OCI-LY3 (cell line): ENCODE measurements around the gene SH3BGRL3.

Source experiments
- H2AFZ ChIP-seq: fragments of 200-600, 300-600 bp; shearing (Covaris generic); 2 replicates; pipeline ENCODE4 v1.6.0; 2014; ENCODE audit warnings: antibody characterized with exemption, low read depth, low read length
- H3K27ac ChIP-seq: fragments of 200-600, 300-600 bp; sonication (generic); 2 replicates; pipeline ENCODE4 v1.5.1; 2014; ENCODE audit warnings: mild to moderate bottlenecking, low read length, moderate library complexity, mixed read lengths
- H3K27me3 ChIP-seq: fragments of 200-600, 300-600 bp; sonication (generic); 2 replicates; pipeline ENCODE4 v1.6.1; 2014; ENCODE audit warnings: low read depth, low read length, mixed read lengths
- H3K36me3 ChIP-seq: fragments of 200-600, 300-600 bp; sonication (generic); replicated peaks from 2 replicates; pipeline ENCODE3; 2014; ENCODE audit warnings: low read depth, low read length, mixed read lengths
- H3K4me1 ChIP-seq: fragments of 300-600, 200-600 bp; sonication (generic); 2 replicates; pipeline ENCODE4 v1.6.1; 2014; ENCODE audit warnings: low read length, mixed read lengths
- H3K4me2 ChIP-seq: fragments of 200-600, 300-600 bp; sonication (generic); 2 replicates; pipeline ENCODE4 v1.6.1; 2014; ENCODE audit warnings: low read length, mixed read lengths
- H3K4me3 ChIP-seq: fragments of 300-600, 200-600 bp; sonication (generic); 2 replicates; pipeline ENCODE4 v1.5.1; 2014; ENCODE audit warnings: antibody characterized with exemption, mild to moderate bottlenecking, low read length, moderate library complexity
- H3K79me2 ChIP-seq: fragments of 300-600, 200-600 bp; shearing (Covaris generic); 2 replicates; pipeline ENCODE4 v1.6.1; 2014; ENCODE audit warnings: mild to moderate bottlenecking, low read length, mixed read lengths
- H3K9ac ChIP-seq: fragments of 300-600, 200-600 bp; shearing (Covaris generic); 2 replicates; pipeline ENCODE4 v1.6.0; 2014; ENCODE audit warnings: mild to moderate bottlenecking, low read length, moderate library complexity
- H3K9me3 ChIP-seq: fragments of 200-600, 300-600 bp; shearing (Covaris generic); 2 replicates; pipeline ENCODE4 v1.6.1; 2014; ENCODE audit warnings: low read length, mixed read lengths; ENCODE audit not compliant: insufficient read depth
- H4K20me1 ChIP-seq: fragments of 200-600, 300-600 bp; sonication (generic); 2 replicates; pipeline ENCODE4 v1.6.1; 2016; ENCODE audit warnings: low read length, mixed read lengths; ENCODE audit not compliant: insufficient read depth
- EZH2phosphoT487 ChIP-seq: fragments of 200-600 bp; shearing (Covaris generic); IDR thresholded peaks from 2 replicates; pipeline ENCODE4 v1.6.1; 2018; ENCODE audit warnings: antibody characterized with exemption, mixed run types, low read depth
- TF ChIP-seq, protein P1 (sequence below): fragments of 200-600, 300-600 bp; sonication (generic); IDR thresholded peaks from 2 replicates; pipeline ENCODE4 v1.5.1; 2014; ENCODE audit warnings: antibody characterized with exemption, low read length, low read depth

The SH3BGRL3 gene

DNA sequence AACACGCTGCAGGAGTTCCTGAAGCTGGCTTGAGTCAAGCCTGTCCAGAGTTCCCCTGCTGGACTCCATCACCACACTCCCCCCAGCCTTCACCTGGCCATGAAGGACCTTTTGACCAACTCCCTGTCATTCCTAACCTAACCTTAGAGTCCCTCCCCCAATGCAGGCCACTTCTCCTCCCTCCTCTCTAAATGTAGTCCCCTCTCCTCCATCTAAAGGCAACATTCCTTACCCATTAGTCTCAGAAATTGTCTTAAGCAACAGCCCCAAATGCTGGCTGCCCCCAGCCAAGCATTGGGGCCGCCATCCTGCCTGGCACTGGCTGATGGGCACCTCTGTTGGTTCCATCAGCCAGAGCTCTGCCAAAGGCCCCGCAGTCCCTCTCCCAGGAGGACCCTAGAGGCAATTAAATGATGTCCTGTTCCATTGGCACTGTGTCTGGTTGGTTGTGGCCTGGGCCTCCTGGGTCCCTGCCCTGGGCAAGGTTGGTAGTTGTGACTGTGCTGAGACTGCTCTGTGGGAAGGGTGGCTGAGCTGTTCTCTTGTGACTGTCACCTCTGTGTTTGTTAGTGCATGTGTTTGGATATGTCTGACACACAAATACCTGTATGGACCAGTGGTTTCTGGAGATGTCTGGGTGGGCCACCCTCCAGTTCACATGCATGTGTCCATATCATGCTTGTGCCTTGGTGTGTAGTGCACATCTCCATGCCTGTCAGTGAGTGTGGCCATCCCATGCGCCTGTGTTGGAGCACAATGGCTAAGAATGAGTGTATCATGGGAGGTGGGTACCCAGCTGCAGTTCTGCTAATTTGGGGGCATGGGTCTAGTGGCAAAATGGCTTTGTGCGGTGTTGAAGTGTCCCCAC, 1.4 kb downstream of the SH3BGRL3 start:
- no peak overlapping the region for H3K4me2 ChIP-seq
- no peak overlapping the region for H3K4me3 ChIP-seq
- H3K9ac ChIP-seq: no peak overlapping the region
- no peaks in the 10 kb centered on the region for H3K27me3 ChIP-seq
- no peaks in the 10 kb centered on the region for H3K79me2 ChIP-seq
- no peaks in the 10 kb centered on the region for H3K9me3 ChIP-seq
- H2AFZ ChIP-seq: no peak overlapping the region
- TF ChIP-seq, protein P1, sequence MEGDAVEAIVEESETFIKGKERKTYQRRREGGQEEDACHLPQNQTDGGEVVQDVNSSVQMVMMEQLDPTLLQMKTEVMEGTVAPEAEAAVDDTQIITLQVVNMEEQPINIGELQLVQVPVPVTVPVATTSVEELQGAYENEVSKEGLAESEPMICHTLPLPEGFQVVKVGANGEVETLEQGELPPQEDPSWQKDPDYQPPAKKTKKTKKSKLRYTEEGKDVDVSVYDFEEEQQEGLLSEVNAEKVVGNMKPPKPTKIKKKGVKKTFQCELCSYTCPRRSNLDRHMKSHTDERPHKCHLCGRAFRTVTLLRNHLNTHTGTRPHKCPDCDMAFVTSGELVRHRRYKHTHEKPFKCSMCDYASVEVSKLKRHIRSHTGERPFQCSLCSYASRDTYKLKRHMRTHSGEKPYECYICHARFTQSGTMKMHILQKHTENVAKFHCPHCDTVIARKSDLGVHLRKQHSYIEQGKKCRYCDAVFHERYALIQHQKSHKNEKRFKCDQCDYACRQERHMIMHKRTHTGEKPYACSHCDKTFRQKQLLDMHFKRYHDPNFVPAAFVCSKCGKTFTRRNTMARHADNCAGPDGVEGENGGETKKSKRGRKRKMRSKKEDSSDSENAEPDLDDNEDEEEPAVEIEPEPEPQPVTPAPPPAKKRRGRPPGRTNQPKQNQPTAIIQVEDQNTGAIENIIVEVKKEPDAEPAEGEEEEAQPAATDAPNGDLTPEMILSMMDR: no peak
- TF ChIP-seq EZH2phosphoT487: no peak
- peaks cover 23% of the 10 kb centered on the region for H3K36me3 ChIP-seq
- no peak overlapping the region for H3K27ac ChIP-seq
- H3K4me1 ChIP-seq: peaks cover 11% of the 10 kb centered on the region
- H4K20me1 ChIP-seq: no peaks in the 10 kb centered on the region

DNA sequence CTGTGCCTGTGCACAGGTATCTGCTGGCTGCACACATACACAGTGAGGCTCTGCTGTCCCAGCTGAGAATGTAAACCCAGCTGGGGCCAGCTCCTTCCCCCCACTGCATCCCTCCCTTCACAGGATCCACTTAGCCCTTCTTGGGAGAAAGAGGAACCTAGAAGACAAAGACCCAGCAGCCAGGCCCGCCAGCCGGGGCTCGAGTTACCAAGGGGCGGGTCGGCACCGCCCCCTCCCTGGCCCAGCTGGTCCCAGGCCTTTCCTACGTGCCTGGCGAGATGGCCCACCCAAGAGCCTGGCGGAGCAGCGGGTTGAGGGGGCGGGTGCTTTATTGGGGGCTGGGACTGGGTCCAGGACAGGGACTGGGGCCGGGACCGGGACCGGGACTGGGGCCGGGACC, 2.1 kb downstream of the SH3BGRL3 start:
- Histone ChIP-seq H3K36me3 (peaks cover 16% of the 10 kb centered on the region), H3K27me3 (no peaks in the 10 kb centered on the region), H3K4me2 (no peak overlapping the region), H3K79me2 (no peaks in the 10 kb centered on the region), H3K4me3 (no peak overlapping the region), H3K9ac (no peak overlapping the region), H3K27ac (no peak overlapping the region), H3K9me3 (no peaks in the 10 kb centered on the region), H2AFZ (no peak overlapping the region), H4K20me1 (no peaks in the 10 kb centered on the region), H3K4me1 (peaks cover 14% of the 10 kb centered on the region)
- TF ChIP-seq EZH2phosphoT487: no peak
- TF ChIP-seq, protein P1: no peak

DNA sequence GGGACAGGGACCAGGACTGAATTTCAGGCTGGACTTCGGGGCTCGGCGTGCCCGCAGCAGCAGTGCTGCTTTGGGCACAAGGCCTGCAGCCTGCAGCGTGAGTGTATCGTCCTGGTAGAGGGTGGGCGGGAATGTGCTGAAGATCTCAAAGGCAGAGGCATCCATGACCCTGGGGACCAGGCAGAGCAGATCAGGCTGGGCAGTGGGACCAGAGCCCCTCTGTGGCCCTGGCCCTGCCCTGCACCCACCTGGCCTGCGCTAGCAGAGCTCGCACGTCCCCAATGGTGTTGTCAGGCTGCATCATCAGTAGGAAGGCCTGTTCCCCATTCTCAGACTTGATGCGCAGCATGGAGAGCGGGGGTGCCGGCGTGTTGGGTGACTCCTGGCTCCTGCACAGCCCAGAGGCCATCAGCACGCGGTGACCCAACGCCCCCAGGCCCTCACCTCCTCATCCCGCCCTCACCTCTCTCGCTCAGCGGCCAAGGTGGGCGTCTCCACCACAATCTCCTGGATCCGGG, 2.6 kb downstream of the SH3BGRL3 start:
- no peak overlapping the region for H3K9ac ChIP-seq
- H4K20me1 ChIP-seq: no peaks in the 10 kb centered on the region
- no peak overlapping the region for H3K27ac ChIP-seq
- no peak overlapping the region for H3K4me3 ChIP-seq
- no peaks in the 10 kb centered on the region for H3K27me3 ChIP-seq
- no peaks in the 10 kb centered on the region for H3K79me2 ChIP-seq
- peaks cover 11% of the 10 kb centered on the region for H3K36me3 ChIP-seq
- H3K4me2 ChIP-seq: no peak overlapping the region
- peaks cover 19% of the 10 kb centered on the region for H3K4me1 ChIP-seq
- TF ChIP-seq, protein P1: no peak
- TF ChIP-seq EZH2phosphoT487: no peak
- H3K9me3 ChIP-seq: no peaks in the 10 kb centered on the region
- no peak overlapping the region for H2AFZ ChIP-seq

DNA sequence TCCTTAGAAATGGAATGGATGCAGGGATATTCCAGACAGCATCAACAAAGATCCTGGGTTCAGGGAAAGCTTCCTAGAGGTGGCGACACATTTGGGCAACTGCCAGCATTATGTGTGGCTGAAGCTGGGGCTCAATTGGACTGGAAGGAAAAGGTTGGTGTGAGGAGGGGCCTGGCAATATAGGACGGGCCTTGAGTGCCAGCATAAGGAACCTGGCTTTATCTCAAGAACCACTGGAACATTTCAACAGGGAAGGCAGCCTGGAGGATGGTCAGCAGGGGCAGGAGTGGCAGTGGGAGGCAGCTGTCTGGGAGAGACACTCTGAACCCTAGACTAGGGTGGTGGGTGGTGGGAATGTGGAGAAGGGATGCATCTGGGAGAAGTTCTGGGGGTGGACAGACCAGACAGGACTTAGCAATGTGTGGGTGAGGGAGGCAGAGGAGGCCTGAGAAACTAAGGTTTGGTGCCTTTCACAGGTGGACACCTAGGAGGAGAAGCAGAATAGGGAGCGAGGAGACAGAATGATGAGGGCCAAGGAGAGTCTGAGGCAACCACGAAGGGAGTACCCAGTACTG, 3.5 kb downstream of the SH3BGRL3 start:
- no peak overlapping the region for H3K4me3 ChIP-seq
- H3K9me3 ChIP-seq: no peaks in the 10 kb centered on the region; the same call in 1 of the 2 replicates
- peaks cover 5% of the 10 kb centered on the region for H3K36me3 ChIP-seq
- TF ChIP-seq EZH2phosphoT487: no peak
- TF ChIP-seq, protein P1: no peak
- no peaks in the 10 kb centered on the region for H3K79me2 ChIP-seq
- H3K4me2 ChIP-seq: no peak overlapping the region
- no peak overlapping the region for H2AFZ ChIP-seq
- H3K27me3 ChIP-seq: no peaks in the 10 kb centered on the region
- H3K9ac ChIP-seq: no peak overlapping the region
- H3K27ac ChIP-seq: no peak overlapping the region
- H3K4me1 ChIP-seq: peaks cover 28% of the 10 kb centered on the region
- H4K20me1 ChIP-seq: no peaks in the 10 kb centered on the region
